HFF-Myc (cell line): Measurements from ENCODE around the gene B3GNT4.

ENCODE experiments used
- DNase-seq: peaks from one replicate; pipeline ENCODE4 v3.0.0-alpha.2; 2011; ENCODE audit warnings: low read depth; ENCODE audit errors: extremely low read depth
- H3K4me3 ChIP-seq: replicated peaks from 2 replicates; pipeline ENCODE4 v1.5.1; 2011; ENCODE audit warnings: low read depth, mild to moderate bottlenecking, control low read depth, low read length
- TF ChIP-seq, protein P1 (sequence below): IDR thresholded peaks from 2 replicates; pipeline ENCODE4 v1.5.1; 2012; ENCODE audit warnings: mild to moderate bottlenecking, low read depth, low read length, control low read depth; ENCODE audit errors: missing control alignments

The B3GNT4 gene

GRCh38 chr12:122203301-122204166 is at the start of gene B3GNT4:
TSS of gene B3GNT4 (plus strand) at chr12:122203709. CDS start at chr12:122204619, 910 bp downstream.
- H3K4me3 ChIP-seq, result peak within 1 kb of the TSS; percentile 45
- no peak for DNase-seq
- TF ChIP-seq, protein P1, sequence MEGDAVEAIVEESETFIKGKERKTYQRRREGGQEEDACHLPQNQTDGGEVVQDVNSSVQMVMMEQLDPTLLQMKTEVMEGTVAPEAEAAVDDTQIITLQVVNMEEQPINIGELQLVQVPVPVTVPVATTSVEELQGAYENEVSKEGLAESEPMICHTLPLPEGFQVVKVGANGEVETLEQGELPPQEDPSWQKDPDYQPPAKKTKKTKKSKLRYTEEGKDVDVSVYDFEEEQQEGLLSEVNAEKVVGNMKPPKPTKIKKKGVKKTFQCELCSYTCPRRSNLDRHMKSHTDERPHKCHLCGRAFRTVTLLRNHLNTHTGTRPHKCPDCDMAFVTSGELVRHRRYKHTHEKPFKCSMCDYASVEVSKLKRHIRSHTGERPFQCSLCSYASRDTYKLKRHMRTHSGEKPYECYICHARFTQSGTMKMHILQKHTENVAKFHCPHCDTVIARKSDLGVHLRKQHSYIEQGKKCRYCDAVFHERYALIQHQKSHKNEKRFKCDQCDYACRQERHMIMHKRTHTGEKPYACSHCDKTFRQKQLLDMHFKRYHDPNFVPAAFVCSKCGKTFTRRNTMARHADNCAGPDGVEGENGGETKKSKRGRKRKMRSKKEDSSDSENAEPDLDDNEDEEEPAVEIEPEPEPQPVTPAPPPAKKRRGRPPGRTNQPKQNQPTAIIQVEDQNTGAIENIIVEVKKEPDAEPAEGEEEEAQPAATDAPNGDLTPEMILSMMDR, result no peak

GRCh38 chr12:122155705-122156104 is 47.8 kb upstream of the B3GNT4 start:
- TF ChIP-seq, protein P1, result no peak
- H3K4me3 ChIP-seq, result no peak overlapping the region
- DNase-seq, result no peak

DNA sequence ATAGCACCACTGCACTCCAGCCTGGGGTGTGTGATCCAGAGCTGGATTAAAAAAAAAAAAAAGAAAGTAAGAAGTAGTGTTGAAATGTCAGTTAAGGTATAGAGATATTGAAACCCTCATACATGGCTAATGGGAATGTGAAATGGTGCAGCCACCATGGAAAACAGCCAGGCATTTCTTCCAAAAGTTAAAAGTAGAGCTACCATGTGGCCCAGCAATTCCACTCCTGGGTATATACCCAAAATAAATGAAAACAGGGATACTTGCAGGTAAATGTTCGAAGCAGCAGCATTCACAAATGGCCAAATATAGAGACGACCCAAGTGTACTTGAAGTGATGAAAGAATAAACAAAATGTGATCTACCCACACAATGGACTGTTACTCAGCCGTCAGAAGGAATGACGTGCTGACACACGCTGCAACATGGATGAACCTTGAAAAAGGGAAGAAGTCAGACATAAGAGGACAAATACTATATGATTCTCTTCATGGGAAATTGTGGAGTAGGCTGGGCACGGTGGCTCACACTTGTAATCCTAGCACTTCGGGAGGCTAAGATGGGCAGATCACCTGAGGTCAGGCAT is 44.7 kb upstream of the B3GNT4 start:
- H3K4me3 ChIP-seq, result no peak overlapping the region
- DNase-seq, result no peak
- TF ChIP-seq, protein P1, result no peak

GRCh38 chr12:122159882-122160281 is 43.6 kb upstream of the B3GNT4 start:
- no peak overlapping the region for H3K4me3 ChIP-seq
- DNase-seq, result no peak
- TF ChIP-seq, protein P1, result no peak

DNA sequence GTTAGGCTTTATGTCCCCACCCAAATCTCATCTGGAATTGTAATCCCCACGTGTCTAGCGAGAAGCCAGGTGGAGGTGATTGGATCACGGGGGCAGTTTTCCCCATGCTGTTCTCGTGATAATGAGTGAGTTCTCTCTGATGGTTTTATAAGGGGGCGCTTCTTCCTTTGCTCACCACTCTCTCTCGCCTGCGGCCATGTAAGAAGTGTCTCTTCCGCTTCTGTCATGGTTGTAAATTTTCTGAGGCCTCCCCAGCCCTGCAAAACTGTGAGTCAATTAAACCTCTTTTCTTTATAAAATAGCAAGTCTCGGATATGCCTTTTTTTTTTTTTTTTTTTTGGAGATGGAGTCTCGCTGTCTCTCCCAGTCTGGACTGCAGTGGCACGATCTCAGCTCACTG is 42.7 kb upstream of the B3GNT4 start:
- no peak for DNase-seq
- TF ChIP-seq, protein P1, result no peak
- H3K4me3 ChIP-seq, result no peak overlapping the region

- DNase-seq, result no peak
- H3K4me3 ChIP-seq, result no peak overlapping the region
- TF ChIP-seq, protein P1, result no peak
Measured at GRCh38 chr12:122161682-122162081, 41.8 kb upstream of the B3GNT4 start.
